Skeletal muscle tissue (tissue), 4 donors: ENCODE data around the gene SIGLEC11. TPM values are rescaled to one million over a fixed set of nuclear protein-coding genes. Genes with fewer than 3 reads are reported as not detected.

ENCODE experiments used
- H3K27ac ChIP-seq: one replicate; pipeline ENCODE4 v1.7.0; 2013; ENCODE audit warnings: mild to moderate bottlenecking, low read depth, low read length, inconsistent platforms
- H3K27me3 ChIP-seq, 3 donors: one replicate each; pipeline ENCODE4 v1.7.0; 2013; ENCODE audit warnings: low read length in 3 of 3; ENCODE audit not compliant: control insufficient read depth in 3 of 3, insufficient read depth in 3 of 3
- H3K36me3 ChIP-seq, 3 donors: one replicate each; pipeline ENCODE4 v1.7.0; 2013; ENCODE audit warnings: low read length in 3 of 3; ENCODE audit not compliant: control insufficient read depth in 3 of 3, insufficient read depth in 3 of 3
- H3K4me1 ChIP-seq, 3 donors: one replicate each; pipeline ENCODE4 v1.7.0; 2013; ENCODE audit warnings: low read length in 3 of 3, mild to moderate bottlenecking in 3 of 3; ENCODE audit not compliant: control insufficient read depth in 3 of 3, insufficient read depth in 3 of 3
- H3K4me3 ChIP-seq, 3 donors: one replicate each; pipeline ENCODE4 v1.7.0; 2013; ENCODE audit warnings: low read length in 3 of 3
- H3K9ac ChIP-seq, 3 donors: one replicate each; pipeline ENCODE4 v1.7.0; 2013; ENCODE audit warnings: low read length in 3 of 3, mild to moderate bottlenecking in 3 of 3, moderate library complexity in 2 of 3, low read depth in 1 of 3
- H3K9me3 ChIP-seq, 3 donors: one replicate each; pipeline ENCODE4 v1.7.0; 2013; ENCODE audit warnings: low read length in 3 of 3; ENCODE audit not compliant: control insufficient read depth in 3 of 3
- total RNA-seq: library from RNA; depleted of rRNA; stranded (reverse); fragments of >200 nt; gene quantifications from one replicate; pipeline ENCODE4 v1.2.3, GENCODE V29; 2014
- donor health status: Osteomylitis.

Gene SIGLEC11
- total RNA-seq, 1 donor from 2014 or later = 1.6 TPM

GRCh38 chr19:49924004-49924880, 36.7 kb downstream of the SIGLEC11 start:
- no peaks in the 10 kb centered on the region for H3K27me3 ChIP-seq
- H3K4me1 ChIP-seq = peaks cover 29 to 57% (median 40%) of the 10 kb centered on the region in 3 donors
- H3K36me3 ChIP-seq = peaks cover 19 to 30% (median 29%) of the 10 kb centered on the region in 3 donors
- H3K4me3 ChIP-seq = no peak overlapping the region
- H3K9ac ChIP-seq = peak overlapping the region in 1 of 3 donors; percentile 16
- no peaks in the 10 kb centered on the region for H3K9me3 ChIP-seq
- peak overlapping the region; percentile 54 for H3K27ac ChIP-seq

GRCh38 chr19:49923055-49924003, 37.6 kb downstream of the SIGLEC11 start:
- Histone ChIP-seq H3K9ac (no peak overlapping the region), H3K36me3 (peaks cover 22 to 33% (median 30%) of the 10 kb centered on the region in 3 donors), H3K9me3 (no peaks in the 10 kb centered on the region), H3K4me1 (peaks cover 25 to 53% (median 34%) of the 10 kb centered on the region in 3 donors), H3K27me3 (no peaks in the 10 kb centered on the region), H3K27ac (peak overlapping the region; percentile 60), H3K4me3 (no peak overlapping the region)

- Histone ChIP-seq H3K9me3 (no peaks in the 10 kb centered on the region), H3K36me3 (peaks cover 22 to 27% (median 27%) of the 10 kb centered on the region in 3 donors), H3K9ac (peak overlapping the region in 2 of 3 donors; percentile 33), H3K27me3 (no peaks in the 10 kb centered on the region), H3K4me1 (peaks cover 13 to 47% (median 25%) of the 10 kb centered on the region in 3 donors), H3K4me3 (no peak overlapping the region), H3K27ac (peak overlapping the region; percentile 60)
Measured at GRCh38 chr19:49921871-49922795, 38.8 kb downstream of the SIGLEC11 start.

GRCh38 chr19:49920624-49921363, 40.2 kb downstream of the SIGLEC11 start:
- Histone ChIP-seq H3K27ac (no peak overlapping the region), H3K9me3 (no peaks in the 10 kb centered on the region), H3K4me1 (peaks cover 12 to 44% (median 24%) of the 10 kb centered on the region in 3 donors), H3K4me3 (no peak overlapping the region), H3K27me3 (no peaks in the 10 kb centered on the region), H3K9ac (no peak overlapping the region), H3K36me3 (peaks cover 19 to 28% (median 26%) of the 10 kb centered on the region in 3 donors)

GRCh38 chr19:49918089-49918488, 42.9 kb downstream of the SIGLEC11 start:
- Histone ChIP-seq H3K4me3 (no peak overlapping the region), H3K27me3 (no peaks in the 10 kb centered on the region), H3K36me3 (peaks cover 23 to 33% (median 31%) of the 10 kb centered on the region in 3 donors), H3K9ac (no peak overlapping the region), H3K27ac (no peak overlapping the region), H3K9me3 (no peaks in the 10 kb centered on the region), H3K4me1 (peaks cover 6 to 24% (median 14%) of the 10 kb centered on the region in 3 donors)

GRCh38 chr19:49916839-49917733, 43.9 kb downstream of the SIGLEC11 start:
- H3K27me3 ChIP-seq = no peaks in the 10 kb centered on the region
- H3K36me3 ChIP-seq = peaks cover 23 to 31% (median 27%) of the 10 kb centered on the region in 3 donors
- no peaks in the 10 kb centered on the region for H3K9me3 ChIP-seq
- no peak overlapping the region for H3K4me3 ChIP-seq
- peak overlapping the region; percentile 51 for H3K27ac ChIP-seq
- peaks cover 0 to 16% (median 6%) of the 10 kb centered on the region in 3 donors for H3K4me1 ChIP-seq
- H3K9ac ChIP-seq = no peak overlapping the region

GRCh38 chr19:49915271-49915670, 45.7 kb downstream of the SIGLEC11 start:
- no peak overlapping the region for H3K9ac ChIP-seq
- H3K27me3 ChIP-seq = no peaks in the 10 kb centered on the region
- H3K9me3 ChIP-seq = no peaks in the 10 kb centered on the region
- H3K4me3 ChIP-seq = no peak overlapping the region
- H3K4me1 ChIP-seq = peaks cover 4 to 14% (median 5%) of the 10 kb centered on the region in 3 donors
- H3K36me3 ChIP-seq = peaks cover 23 to 28% (median 24%) of the 10 kb centered on the region in 3 donors
- H3K27ac ChIP-seq = no peak overlapping the region

- H3K4me1 ChIP-seq = peaks cover 4 to 14% (median 5%) of the 10 kb centered on the region in 3 donors
- no peak overlapping the region for H3K27ac ChIP-seq
- no peak overlapping the region for H3K4me3 ChIP-seq
- H3K27me3 ChIP-seq = no peaks in the 10 kb centered on the region
- H3K9me3 ChIP-seq = no peaks in the 10 kb centered on the region
- H3K9ac ChIP-seq = no peak overlapping the region
- peaks cover 25 to 38% (median 32%) of the 10 kb centered on the region in 3 donors for H3K36me3 ChIP-seq
Measured at GRCh38 chr19:49913720-49914119, 47.3 kb downstream of the SIGLEC11 start.
